ENCODE data around the gene EIF4B.

Gene EIF4B

DNA sequence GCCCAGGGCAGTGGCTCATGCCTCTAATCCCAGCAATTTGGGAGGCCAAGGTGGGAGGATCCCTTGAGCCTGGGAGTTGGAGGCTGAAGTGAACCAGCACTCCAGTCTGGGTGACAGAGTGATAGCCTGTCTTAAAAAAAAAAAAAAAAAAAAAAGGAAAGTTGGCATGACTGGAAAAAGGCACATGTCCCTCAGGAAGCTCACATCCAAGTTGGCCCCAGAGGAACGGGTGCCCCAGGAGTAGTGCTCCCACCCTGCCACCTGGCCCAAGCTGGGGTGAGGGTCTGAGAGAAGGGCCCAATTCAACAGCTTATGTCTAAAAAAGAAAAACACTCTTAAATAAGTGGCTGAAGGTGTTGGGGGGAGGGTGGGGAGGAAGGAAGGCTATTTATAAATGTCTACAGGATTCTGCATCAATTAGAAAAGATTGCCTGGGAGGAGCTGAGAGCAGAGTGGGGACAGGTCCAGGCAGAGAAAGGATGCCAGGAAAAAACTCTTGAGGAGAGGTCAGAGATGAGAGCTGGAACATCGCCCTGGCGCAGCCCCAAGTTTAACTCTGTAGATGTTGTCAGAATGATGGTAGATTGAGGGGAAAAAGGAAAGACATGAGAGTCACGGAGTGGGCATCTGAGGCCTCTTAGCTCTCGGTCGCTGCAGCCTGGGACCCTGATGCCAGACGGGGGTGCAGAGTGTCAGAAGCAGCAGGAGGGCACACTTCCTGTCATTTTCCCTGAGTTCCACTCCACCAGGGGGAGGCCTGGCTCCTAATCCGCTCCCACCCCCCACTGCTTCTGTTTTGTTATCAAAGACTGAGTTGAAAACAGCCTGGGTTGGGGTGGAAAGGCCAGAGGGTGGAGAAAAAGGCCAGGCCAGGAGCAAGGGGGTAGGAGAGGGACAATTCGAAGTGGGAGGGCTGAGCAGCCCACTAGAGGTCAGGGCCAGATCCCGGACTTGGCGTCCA lies 65.6 kb downstream of the EIF4B start:
- H3K27me3 Mint-ChIP-seq (ENCODE audit: low read depth) = no peaks in the 10 kb centered on the region
- no peak overlapping the region for H3K4me3 Mint-ChIP-seq

DNA sequence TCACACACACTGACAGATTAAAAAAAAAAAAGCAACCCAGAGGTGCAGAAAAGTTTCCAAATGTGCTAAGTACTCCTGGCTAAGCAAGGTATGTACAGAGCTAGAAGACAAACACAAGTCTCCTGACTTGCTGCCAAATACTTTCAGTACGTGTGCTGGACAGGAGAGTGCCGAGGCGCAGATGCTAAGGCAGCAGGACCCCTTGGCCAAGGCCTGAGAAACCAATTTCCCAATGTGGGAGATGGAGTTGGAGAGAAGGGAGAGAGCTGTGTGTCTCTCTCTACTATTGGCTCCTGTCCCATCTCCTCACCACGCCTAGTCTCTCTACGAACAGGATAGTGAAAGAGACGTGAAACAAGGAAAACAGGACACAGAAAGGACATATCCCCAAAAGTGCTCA lies 67.6 kb downstream of the EIF4B start:
- H3K27ac Mint-ChIP-seq = no peak overlapping the region

More for the DNA sequence above, 65.6 kb downstream of the EIF4B start:
- Mint-ChIP-seq H3K9me3 (no peaks in the 10 kb centered on the region), H3K36me3 (ENCODE audit: low read depth) (peaks cover 33% of the 10 kb centered on the region), H3K4me1 (ENCODE audit: low read depth) (peaks cover 5% of the 10 kb centered on the region), H3K27ac (peak overlapping the region; percentile 37)
- no peak for DNase-seq (ENCODE audit: low spot score)

DNA sequence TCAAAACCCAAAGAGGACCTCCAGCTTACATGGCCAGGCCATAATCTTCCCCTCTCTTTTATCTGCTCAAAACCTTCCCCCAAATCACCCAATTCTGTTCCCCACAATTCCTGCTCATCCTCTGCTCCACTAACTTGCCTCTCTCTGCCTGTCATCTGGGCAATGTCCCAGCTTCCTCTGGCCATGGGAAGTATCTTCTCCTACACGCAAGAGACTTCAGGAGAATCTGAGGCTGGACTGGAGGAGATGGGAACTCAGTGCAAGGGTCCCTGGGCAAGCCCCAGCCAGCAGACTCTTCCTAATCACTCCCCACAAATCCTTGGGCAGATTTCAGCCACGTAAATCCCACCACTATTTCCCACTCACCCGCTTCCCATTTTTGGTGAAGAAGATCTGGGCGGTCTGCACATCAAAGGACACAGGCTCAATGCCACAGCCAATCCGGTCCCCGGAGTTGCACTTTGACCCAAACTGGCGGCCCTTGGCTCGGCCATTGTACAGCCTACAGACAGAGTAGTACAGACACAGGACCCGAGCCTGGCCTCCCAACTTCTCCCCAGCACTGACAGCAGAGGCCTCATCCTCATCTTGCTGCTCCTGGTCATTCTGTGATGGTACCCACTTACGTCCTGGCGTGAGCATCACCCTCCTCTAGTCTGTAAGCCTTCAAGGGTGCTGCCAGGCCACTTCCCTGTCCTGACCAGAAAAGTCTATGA lies 68.2 kb downstream of the EIF4B start:
- Mint-ChIP-seq H3K27me3 (ENCODE audit: low read depth) (no peaks in the 10 kb centered on the region), H3K36me3 (ENCODE audit: low read depth) (peaks cover 41% of the 10 kb centered on the region), H3K9me3 (no peaks in the 10 kb centered on the region), H3K27ac (no peak overlapping the region), H3K4me3 (no peak overlapping the region), H3K4me1 (ENCODE audit: low read depth) (peaks cover 14% of the 10 kb centered on the region)
- no peak for DNase-seq (ENCODE audit: low spot score)

More for the DNA sequence above, 67.6 kb downstream of the EIF4B start:
- H3K4me3 Mint-ChIP-seq = no peak overlapping the region
- H3K9me3 Mint-ChIP-seq = no peaks in the 10 kb centered on the region
- peaks cover 14% of the 10 kb centered on the region for H3K4me1 Mint-ChIP-seq (ENCODE audit: low read depth)
- no peaks in the 10 kb centered on the region for H3K27me3 Mint-ChIP-seq (ENCODE audit: low read depth)
- H3K36me3 Mint-ChIP-seq (ENCODE audit: low read depth) = peaks cover 41% of the 10 kb centered on the region
- no peak for DNase-seq (ENCODE audit: low spot score)

DNA sequence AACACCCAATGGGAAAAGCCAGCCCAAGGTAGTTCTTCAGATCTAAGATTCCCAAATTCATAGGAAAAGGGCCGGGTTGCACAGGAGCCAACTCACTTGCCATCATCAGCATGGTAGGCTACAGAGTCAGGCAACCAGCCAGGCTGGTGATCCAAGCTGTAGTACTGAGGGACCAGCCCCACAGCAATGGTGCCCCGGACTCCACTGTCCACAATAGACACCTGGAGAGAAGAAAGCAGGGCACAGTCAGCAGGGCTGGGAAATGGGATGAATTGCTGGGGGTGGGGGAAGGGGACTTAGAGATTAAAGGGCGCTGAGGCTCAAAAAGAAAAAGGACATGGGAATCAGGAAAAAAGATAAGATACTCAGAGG lies 68.7 kb downstream of the EIF4B start:
- H3K9me3 Mint-ChIP-seq = no peaks in the 10 kb centered on the region
- H3K4me3 Mint-ChIP-seq = no peak overlapping the region
- H3K27ac Mint-ChIP-seq = no peak overlapping the region
- no peak for DNase-seq (ENCODE audit: low spot score)
- H3K27me3 Mint-ChIP-seq (ENCODE audit: low read depth) = no peaks in the 10 kb centered on the region
- H3K36me3 Mint-ChIP-seq (ENCODE audit: low read depth) = peaks cover 41% of the 10 kb centered on the region
- peaks cover 18% of the 10 kb centered on the region for H3K4me1 Mint-ChIP-seq (ENCODE audit: low read depth)

DNA sequence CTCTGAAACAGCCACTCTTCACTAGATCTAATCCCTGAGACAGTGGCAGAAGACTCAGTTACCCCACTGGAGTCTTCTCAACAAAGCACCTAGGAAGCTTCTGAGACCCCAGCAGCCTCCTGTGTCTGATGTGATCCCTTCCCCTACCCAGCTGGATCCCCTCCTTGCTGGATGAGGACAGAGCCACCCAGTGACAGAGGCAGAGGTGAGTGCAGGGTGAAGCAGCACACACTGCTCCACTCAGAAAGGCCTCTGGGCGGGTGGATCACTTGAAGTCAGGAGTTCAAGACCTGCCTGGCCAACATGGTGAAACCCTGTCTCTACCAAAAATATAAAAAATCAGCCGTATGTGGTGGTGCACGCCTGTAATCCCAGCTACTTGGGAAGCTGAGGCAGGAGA lies 70.2 kb downstream of the EIF4B start:
- Mint-ChIP-seq H3K4me1 (ENCODE audit: low read depth) (peaks cover 22% of the 10 kb centered on the region), H3K27ac (no peak overlapping the region), H3K4me3 (no peak overlapping the region), H3K36me3 (ENCODE audit: low read depth) (peaks cover 35% of the 10 kb centered on the region), H3K27me3 (ENCODE audit: low read depth) (no peaks in the 10 kb centered on the region), H3K9me3 (no peaks in the 10 kb centered on the region)
- DNase-seq (ENCODE audit: low spot score) = no peak

DNA sequence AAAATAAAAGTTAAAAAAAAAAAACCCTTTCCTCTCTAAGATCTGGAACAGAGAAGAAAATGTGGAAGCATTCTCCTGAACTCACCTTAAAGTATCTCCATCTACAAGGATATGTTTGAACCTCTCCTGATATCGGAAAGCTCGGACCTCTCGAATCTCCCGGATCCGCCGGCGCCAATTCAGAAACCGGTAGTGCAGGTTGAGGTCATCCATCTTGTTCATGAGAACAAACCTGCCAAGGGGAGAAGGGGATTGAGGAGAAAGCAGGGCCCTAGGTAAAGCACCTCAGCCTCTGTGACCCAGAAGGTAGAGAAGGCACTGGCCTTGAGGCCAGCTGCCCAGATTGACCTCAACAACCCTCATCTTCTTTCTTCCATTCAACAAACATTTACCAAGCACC lies 70.8 kb downstream of the EIF4B start:
- no peaks in the 10 kb centered on the region for H3K27me3 Mint-ChIP-seq (ENCODE audit: low read depth)
- no peak overlapping the region for H3K27ac Mint-ChIP-seq
- H3K36me3 Mint-ChIP-seq (ENCODE audit: low read depth) = peaks cover 35% of the 10 kb centered on the region
- no peaks in the 10 kb centered on the region for H3K9me3 Mint-ChIP-seq
- peak overlapping the region; percentile 87 for H3K4me3 Mint-ChIP-seq
- no peak for DNase-seq (ENCODE audit: low spot score)
- H3K4me1 Mint-ChIP-seq (ENCODE audit: low read depth) = peaks cover 22% of the 10 kb centered on the region

DNA sequence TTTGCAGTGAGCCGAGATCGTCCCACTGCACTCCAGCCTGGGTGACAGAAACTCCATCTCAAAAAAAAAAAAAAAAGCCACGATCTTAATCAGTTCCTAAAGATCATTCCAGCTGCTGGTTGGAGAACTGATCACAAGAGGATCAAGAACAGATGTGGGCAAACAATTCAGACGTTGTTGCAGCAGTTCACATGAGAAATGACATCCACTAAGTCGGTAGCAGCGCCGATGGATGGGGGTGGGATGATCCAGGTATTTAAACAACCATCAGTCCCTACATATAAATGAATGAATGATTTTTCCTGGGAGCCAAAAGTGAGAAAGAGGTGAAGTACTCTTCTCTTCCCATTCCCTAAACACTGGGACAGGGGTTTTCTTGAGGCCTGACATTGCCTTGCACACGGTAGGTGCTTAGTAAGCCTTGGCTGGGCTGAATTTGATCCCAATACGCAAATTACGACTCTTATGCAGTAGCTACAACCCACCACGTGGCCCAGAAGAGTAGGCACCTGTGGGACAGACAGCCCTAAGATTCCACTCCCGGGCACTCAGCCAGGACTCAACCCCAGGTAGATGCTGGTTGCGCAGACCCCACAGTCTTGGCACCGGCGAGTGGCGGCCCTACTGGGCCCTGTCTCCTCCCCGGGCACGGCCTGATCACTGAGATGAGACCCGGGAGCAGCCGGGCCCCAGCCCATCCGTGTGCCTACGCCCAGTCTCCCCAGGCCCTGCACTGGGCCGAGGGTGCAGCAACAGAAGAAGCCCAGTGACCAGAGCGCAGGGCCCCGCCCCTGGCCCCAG lies 72.4 kb downstream of the EIF4B start:
- no peak for DNase-seq (ENCODE audit: low spot score)
- Mint-ChIP-seq H3K4me1 (ENCODE audit: low read depth) (peaks cover 26% of the 10 kb centered on the region), H3K36me3 (ENCODE audit: low read depth) (peaks cover 27% of the 10 kb centered on the region), H3K9me3 (no peaks in the 10 kb centered on the region), H3K4me3 (peak overlapping the region; percentile 87), H3K27me3 (ENCODE audit: low read depth) (no peaks in the 10 kb centered on the region), H3K27ac (peak overlapping the region; percentile 93)

DNA sequence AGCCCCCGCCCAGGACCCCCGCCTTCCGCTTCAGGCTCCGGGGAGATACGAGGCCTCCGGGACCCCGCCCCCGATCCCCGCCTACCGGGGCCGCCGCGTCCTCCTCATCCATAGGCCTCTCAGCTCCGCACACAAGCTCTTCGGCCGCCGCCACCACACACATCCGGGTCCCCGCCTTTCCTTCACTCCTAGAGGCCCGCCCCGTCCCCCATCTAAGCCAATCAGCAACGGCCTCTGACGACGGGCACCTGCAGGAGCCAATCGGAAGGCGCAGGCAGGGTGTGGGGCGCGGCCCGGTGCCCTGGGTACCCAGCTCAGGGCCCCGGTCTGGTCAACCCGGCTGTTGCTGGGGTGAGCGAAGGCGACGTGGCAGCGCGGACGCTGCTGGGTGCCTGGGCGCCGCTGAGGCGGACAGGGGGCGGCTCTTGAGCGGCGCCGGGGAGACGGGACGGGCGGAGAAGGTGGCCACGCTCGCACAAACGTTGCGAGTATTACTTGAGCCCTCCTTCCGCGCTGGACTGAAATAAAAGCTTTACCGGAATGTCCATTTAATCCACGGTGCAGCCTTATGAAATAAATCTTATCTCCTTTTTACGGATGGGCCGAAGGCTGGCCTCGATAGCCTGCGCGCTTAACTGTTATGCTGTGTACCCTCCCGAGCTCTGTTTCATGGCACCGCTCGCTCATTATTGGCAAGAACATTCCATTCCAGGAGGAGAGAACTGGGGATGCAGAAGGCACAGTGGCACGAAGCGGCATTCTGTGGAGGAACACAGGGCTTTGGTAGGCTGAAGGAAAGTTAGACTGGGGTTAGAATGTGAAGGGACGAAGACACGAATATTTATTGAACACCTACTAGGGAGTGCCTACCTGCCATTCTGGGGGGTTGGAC lies 73.2 kb downstream of the EIF4B start, which contains the start of gene SPRYD3:
TSS of gene SPRYD3 (minus strand) at position 165 of the 892 bp plus-strand sequence. CDS start at position 108, 57 bp downstream.
- Mint-ChIP-seq H3K4me3 (peak within 1 kb of the TSS; percentile 87), H3K4me1 (ENCODE audit: low read depth) (peaks cover 24% of the 10 kb centered on the region), H3K27me3 (ENCODE audit: low read depth) (no peaks in the 10 kb centered on the region), H3K9me3 (no peaks in the 10 kb centered on the region), H3K36me3 (ENCODE audit: low read depth) (peaks cover 22% of the 10 kb centered on the region), H3K27ac (peak within 1 kb of the TSS; percentile 93)
- DNase-seq (ENCODE audit: low spot score) = peak; percentile 98

DNA sequence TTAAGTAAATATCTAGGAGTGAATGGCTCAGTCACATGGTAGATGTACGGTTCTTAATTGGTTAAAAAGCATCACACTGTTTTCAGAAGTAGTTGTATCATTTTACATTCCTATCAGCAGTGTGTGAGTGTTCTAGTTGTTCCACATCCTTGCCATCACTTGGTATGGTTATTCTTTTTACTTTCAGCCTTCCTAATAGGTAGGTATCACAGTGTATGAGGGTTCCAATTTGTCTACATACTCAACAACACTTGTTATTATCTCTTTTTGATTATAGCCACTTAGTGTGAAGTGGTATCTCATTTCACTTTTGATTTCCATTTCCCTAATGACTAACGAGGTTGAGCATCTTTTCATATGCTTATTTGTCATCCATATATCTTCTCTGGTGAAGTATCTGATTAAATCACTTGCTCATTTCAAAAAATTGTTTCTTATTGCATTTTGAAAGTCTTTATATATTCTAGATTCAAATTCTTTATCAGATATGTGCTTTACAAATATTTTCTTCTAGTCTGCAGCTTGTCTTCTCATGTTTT lies 76.5 kb downstream of the EIF4B start:
- no peak overlapping the region for H3K27ac Mint-ChIP-seq

DNA sequence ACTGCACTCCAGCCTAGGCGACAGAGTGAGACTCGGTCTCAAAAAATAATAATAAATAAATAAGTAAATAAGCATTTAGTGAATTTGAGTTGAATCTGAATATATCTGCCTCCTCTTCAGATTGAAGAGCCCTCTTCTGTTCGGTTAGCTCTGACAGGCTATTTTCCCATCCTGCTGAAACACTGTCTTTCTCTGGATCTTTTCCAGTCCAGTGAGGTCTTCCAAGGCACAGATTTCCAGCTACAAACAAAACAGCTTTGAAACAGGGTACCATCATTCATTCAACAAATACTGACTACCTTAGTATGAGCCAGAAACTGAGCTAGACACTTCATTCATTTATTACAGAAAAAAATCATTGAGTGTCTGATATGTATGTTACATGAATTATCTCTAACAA lies 80.1 kb downstream of the EIF4B start:
- Mint-ChIP-seq H3K27me3 (ENCODE audit: low read depth) (peaks cover 22% of the 10 kb centered on the region), H3K36me3 (ENCODE audit: low read depth) (no peaks in the 10 kb centered on the region), H3K4me3 (no peak overlapping the region), H3K9me3 (no peaks in the 10 kb centered on the region), H3K27ac (no peak overlapping the region), H3K4me1 (ENCODE audit: low read depth) (peaks cover 4% of the 10 kb centered on the region)
- DNase-seq (ENCODE audit: low spot score) = no peak

More for the DNA sequence above, 76.5 kb downstream of the EIF4B start:
- Mint-ChIP-seq H3K27me3 (ENCODE audit: low read depth) (peaks cover 16% of the 10 kb centered on the region), H3K9me3 (no peaks in the 10 kb centered on the region), H3K4me1 (ENCODE audit: low read depth) (peaks cover 17% of the 10 kb centered on the region), H3K36me3 (ENCODE audit: low read depth) (no peaks in the 10 kb centered on the region), H3K4me3 (no peak overlapping the region)
- no peak for DNase-seq (ENCODE audit: low spot score)

DNA sequence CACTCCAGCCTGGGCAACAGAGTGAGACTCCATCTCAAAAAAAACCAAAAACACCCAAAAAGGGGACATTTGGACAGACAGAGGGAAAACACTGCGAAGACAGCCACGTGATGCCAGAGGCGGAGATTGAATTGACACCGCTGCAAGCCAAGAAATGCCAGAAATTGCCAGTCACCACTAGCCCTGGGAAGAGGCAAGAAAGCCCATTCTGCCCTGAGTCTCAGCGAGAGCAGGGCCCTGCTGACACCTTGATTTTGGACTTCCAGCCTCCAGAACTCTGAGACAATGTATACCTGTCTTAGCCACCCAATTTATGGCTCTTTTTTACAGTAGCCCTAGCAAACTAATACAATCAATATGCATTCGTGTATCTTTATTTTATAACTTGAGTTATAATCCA lies 83.8 kb downstream of the EIF4B start:
- H3K27ac Mint-ChIP-seq = no peak overlapping the region
- peaks cover 27% of the 10 kb centered on the region for H3K27me3 Mint-ChIP-seq (ENCODE audit: low read depth)
- H3K4me3 Mint-ChIP-seq = no peak overlapping the region
- H3K4me1 Mint-ChIP-seq (ENCODE audit: low read depth) = peaks cover 3% of the 10 kb centered on the region
- DNase-seq (ENCODE audit: low spot score) = no peak
- H3K36me3 Mint-ChIP-seq (ENCODE audit: low read depth) = no peaks in the 10 kb centered on the region
- no peaks in the 10 kb centered on the region for H3K9me3 Mint-ChIP-seq

DNA sequence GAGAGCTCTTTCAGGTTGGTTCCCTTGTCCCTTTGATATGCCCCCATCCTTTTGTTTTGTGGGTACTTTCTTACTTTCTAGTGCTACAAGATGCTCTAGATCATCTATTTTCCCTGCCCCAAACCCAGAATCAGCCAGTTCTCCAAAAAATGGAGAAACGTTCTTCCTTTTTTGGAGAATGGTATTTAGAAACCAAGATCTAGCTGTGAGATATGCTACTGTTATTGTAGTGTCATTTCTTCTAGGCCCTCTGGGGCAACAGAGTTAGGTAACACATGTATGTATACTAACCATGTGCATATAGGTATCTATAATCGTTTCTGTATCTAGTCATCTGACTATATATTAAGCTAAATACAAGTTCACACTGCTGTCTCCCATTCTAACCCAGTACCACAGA lies 84.3 kb downstream of the EIF4B start:
- Mint-ChIP-seq H3K4me1 (ENCODE audit: low read depth) (peaks cover 3% of the 10 kb centered on the region), H3K27me3 (ENCODE audit: low read depth) (peaks cover 26% of the 10 kb centered on the region)

DNA sequence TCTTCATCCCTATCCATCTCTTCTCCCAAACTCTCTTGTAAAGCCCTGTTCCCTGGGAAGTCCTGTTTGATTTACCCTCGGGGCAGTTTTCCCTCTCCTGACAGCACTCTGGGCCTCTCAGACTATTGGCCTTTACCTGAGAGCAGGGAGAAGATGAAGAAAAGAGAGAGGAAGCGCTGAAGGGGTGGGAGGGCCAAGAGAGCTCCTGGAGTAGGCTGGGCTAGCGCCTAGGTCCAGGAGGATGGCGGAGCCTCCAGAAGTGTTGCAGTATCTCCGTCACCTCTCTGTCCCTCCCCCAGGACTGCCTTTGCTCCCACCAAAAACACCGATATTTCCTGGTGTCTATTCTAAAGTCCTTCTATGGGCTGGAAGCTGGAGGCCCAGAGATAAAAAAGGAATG lies 85.5 kb downstream of the EIF4B start:
- H3K4me3 Mint-ChIP-seq = no peak overlapping the region

More for the DNA sequence above, 84.3 kb downstream of the EIF4B start:
- no peaks in the 10 kb centered on the region for H3K36me3 Mint-ChIP-seq (ENCODE audit: low read depth)
- no peaks in the 10 kb centered on the region for H3K9me3 Mint-ChIP-seq
- no peak overlapping the region for H3K27ac Mint-ChIP-seq
- DNase-seq (ENCODE audit: low spot score) = no peak
- H3K4me3 Mint-ChIP-seq = no peak overlapping the region

More for the DNA sequence above, 85.5 kb downstream of the EIF4B start:
- no peak overlapping the region for H3K27ac Mint-ChIP-seq
- no peaks in the 10 kb centered on the region for H3K9me3 Mint-ChIP-seq
- no peak for DNase-seq (ENCODE audit: low spot score)
- peaks cover 3% of the 10 kb centered on the region for H3K4me1 Mint-ChIP-seq (ENCODE audit: low read depth)
- H3K27me3 Mint-ChIP-seq (ENCODE audit: low read depth) = peaks cover 28% of the 10 kb centered on the region
- no peaks in the 10 kb centered on the region for H3K36me3 Mint-ChIP-seq (ENCODE audit: low read depth)

Measured in T-helper 2 cell treated with Interferon-gamma antibody and Interleukin-4, amounts not matched to agents 5 μg/mL and 100 μg/mL, for 36 hours (primary cell).